ENCODE measurements around the gene POU6F2.

The POU6F2 gene

GRCh38 chr7:39451901-39452300, 474.2 kb downstream of the POU6F2 start:
- Histone ChIP-seq H3K9ac (no peak overlapping the region), H3K4me3 (no peak overlapping the region), H3K9me3 (no peaks in the 10 kb centered on the region), H3K4me1 (no peaks in the 10 kb centered on the region), H3K27me3 (no peaks in the 10 kb centered on the region), H3K4me2 (no peak overlapping the region), H3K36me3 (no peaks in the 10 kb centered on the region), H3K27ac (no peak overlapping the region), H4K20me1 (no peaks in the 10 kb centered on the region)
- no peak for TF ChIP-seq Cebpa-rat (IDR thresholded peaks at IDR 0.05)

DNA sequence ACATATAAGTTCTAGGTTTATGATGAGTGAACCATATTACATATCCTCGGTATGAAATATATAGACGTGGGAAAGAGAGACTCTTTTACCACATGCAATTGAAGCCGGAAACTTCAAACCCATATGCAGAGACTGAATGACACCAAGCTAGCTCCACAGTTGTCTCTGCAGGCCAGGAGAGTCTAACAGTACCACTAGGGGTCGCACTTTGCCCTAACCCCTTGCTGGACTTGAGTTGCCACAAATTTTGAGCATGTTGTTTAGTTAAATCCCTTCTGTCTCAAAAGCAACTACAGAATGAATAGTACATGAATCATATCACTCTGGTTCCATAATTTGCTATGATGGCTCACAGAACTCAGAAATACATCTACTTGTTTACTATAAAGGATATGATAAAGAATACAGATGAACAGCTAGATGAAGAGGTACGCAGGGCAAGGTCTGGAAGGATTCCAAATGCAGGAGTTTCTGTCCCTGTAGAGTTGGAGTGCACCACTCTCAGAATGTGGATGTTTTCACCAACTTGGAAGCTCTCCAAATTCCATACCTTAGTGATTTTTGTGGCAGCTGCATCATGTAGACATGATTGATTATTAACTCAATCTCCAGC, 476.1 kb downstream of the POU6F2 start:
- Histone ChIP-seq H3K9me3 (no peaks in the 10 kb centered on the region), H3K36me3 (no peaks in the 10 kb centered on the region), H3K27me3 (no peaks in the 10 kb centered on the region), H3K4me1 (no peaks in the 10 kb centered on the region), H3K4me2 (no peak overlapping the region), H3K4me3 (no peak overlapping the region), H3K27ac (no peak overlapping the region), H3K9ac (no peak overlapping the region), H4K20me1 (no peaks in the 10 kb centered on the region)
- no peak for TF ChIP-seq Cebpa-rat (IDR thresholded peaks at IDR 0.05)

- H3K4me1 ChIP-seq = peaks cover 16% of the 10 kb centered on the region
- no peak overlapping the region for H3K4me2 ChIP-seq
- no peaks in the 10 kb centered on the region for H4K20me1 ChIP-seq
- no peak for TF ChIP-seq Cebpa-rat (IDR thresholded peaks at IDR 0.05)
- H3K36me3 ChIP-seq = no peaks in the 10 kb centered on the region
- H3K4me3 ChIP-seq = no peak overlapping the region
- no peaks in the 10 kb centered on the region for H3K9me3 ChIP-seq
- no peaks in the 10 kb centered on the region for H3K27me3 ChIP-seq
- H3K9ac ChIP-seq = no peak overlapping the region
- no peak overlapping the region for H3K27ac ChIP-seq
These were observed 480.5 kb downstream of the POU6F2 start for GRCh38 chr7:39458061-39458745.

DNA sequence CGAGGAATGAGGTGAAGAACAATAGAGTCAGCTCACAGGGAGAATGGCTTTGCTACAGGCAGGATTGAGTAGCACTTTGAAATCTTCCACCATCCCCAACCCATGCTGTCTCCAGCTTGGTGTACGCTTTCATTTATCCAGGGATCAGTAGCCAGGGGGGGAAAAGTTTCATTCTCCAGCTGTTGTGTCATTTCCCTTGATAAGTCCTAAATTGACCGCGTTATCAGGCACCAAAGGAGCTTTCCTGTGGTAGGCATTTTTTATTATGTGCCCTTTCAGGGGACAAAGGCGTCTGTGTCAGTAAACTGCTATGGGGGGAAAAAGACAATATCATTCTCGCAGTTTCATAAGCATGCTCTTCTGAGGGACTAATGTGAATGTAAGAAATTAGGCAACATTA, 481.9 kb downstream of the POU6F2 start:
- H3K9me3 ChIP-seq = no peaks in the 10 kb centered on the region
- H3K4me2 ChIP-seq = no peak overlapping the region
- peaks cover 16% of the 10 kb centered on the region for H3K4me1 ChIP-seq
- H3K27ac ChIP-seq = no peak overlapping the region
- TF ChIP-seq Cebpa-rat (IDR thresholded peaks at IDR 0.05) = no peak
- H3K4me3 ChIP-seq = no peak overlapping the region
- H3K27me3 ChIP-seq = no peaks in the 10 kb centered on the region
- no peak overlapping the region for H3K9ac ChIP-seq
- no peaks in the 10 kb centered on the region for H3K36me3 ChIP-seq
- no peaks in the 10 kb centered on the region for H4K20me1 ChIP-seq

GRCh38 chr7:39460486-39460885, 482.8 kb downstream of the POU6F2 start:
- Histone ChIP-seq H3K9ac (no peak overlapping the region), H3K9me3 (no peaks in the 10 kb centered on the region), H4K20me1 (no peaks in the 10 kb centered on the region), H3K27ac (no peak overlapping the region), H3K36me3 (no peaks in the 10 kb centered on the region), H3K27me3 (no peaks in the 10 kb centered on the region), H3K4me1 (peaks cover 16% of the 10 kb centered on the region), H3K4me3 (no peak overlapping the region), H3K4me2 (no peak overlapping the region)
- TF ChIP-seq Cebpa-rat (IDR thresholded peaks at IDR 0.05) = no peak

DNA sequence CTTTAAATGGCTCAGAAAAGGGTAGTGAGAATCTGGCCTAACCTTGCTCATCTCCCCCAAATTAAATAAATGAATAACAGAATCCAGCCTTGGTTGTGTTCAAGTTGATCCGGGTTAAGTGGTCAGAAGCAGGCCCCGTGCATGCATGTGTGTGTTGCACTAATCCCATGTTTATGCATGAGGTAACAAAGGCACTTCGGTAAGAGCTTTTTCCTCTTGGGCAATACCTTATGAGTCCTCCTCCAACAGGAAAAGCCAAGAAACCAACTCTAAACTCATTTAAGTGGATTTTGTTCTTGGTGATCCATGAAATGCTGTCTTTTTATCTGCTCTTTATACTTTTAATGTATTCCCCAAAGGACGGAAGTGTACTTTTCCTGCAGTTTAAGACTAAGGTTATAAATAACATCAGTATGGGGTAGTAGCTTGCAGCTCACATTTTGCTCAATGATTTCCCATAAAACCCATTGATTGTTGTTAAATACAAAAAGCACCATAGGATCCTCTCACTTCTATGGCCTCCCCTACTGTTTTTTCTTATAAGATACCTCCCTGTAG, 483.6 kb downstream of the POU6F2 start:
- Histone ChIP-seq H3K9me3 (no peaks in the 10 kb centered on the region), H3K4me3 (no peak overlapping the region), H3K27me3 (no peaks in the 10 kb centered on the region), H3K4me2 (peak overlapping the region; percentile 73), H3K9ac (no peak overlapping the region), H3K27ac (peak overlapping the region; percentile 10; the same call in 1 of the 2 replicates), H3K4me1 (peaks cover 16% of the 10 kb centered on the region), H4K20me1 (no peaks in the 10 kb centered on the region), H3K36me3 (no peaks in the 10 kb centered on the region)
- TF ChIP-seq Cebpa-rat (IDR thresholded peaks at IDR 0.05) = no peak

DNA sequence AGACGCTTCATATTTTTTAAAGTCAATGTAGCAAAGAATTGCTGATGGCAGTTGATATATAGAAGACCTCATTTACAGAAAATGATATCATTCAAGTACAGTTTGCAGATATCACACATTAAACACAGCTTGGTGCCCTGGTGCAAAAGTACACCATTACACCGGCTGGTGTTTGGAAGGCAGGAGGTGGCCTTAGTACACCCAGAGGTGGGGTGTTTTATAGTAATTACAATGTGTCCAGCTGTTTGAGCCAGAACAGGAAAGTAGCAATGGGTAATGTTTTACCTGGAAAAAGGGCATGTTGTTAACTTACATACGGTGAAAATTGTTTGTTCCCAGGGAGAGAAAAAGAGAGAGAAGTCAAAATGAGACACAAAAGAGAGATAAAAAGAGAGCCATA, 485.5 kb downstream of the POU6F2 start:
- TF ChIP-seq Cebpa-rat (IDR thresholded peaks at IDR 0.05) = no peak
- no peaks in the 10 kb centered on the region for H3K36me3 ChIP-seq
- no peaks in the 10 kb centered on the region for H4K20me1 ChIP-seq
- H3K4me2 ChIP-seq = no peak overlapping the region
- no peaks in the 10 kb centered on the region for H3K9me3 ChIP-seq
- H3K27ac ChIP-seq = no peak overlapping the region
- H3K9ac ChIP-seq = no peak overlapping the region
- H3K4me3 ChIP-seq = no peak overlapping the region
- H3K27me3 ChIP-seq = no peaks in the 10 kb centered on the region
- H3K4me1 ChIP-seq = peaks cover 16% of the 10 kb centered on the region

GRCh38 chr7:39464350-39465054, 486.8 kb downstream of the POU6F2 start:
- Histone ChIP-seq H4K20me1 (no peaks in the 10 kb centered on the region), H3K9me3 (no peaks in the 10 kb centered on the region), H3K27ac (no peak overlapping the region), H3K4me2 (no peak overlapping the region), H3K4me1 (peaks cover 16% of the 10 kb centered on the region), H3K4me3 (no peak overlapping the region), H3K9ac (no peak overlapping the region), H3K27me3 (no peaks in the 10 kb centered on the region), H3K36me3 (no peaks in the 10 kb centered on the region)
- TF ChIP-seq Cebpa-rat (IDR thresholded peaks at IDR 0.05) = no peak

DNA sequence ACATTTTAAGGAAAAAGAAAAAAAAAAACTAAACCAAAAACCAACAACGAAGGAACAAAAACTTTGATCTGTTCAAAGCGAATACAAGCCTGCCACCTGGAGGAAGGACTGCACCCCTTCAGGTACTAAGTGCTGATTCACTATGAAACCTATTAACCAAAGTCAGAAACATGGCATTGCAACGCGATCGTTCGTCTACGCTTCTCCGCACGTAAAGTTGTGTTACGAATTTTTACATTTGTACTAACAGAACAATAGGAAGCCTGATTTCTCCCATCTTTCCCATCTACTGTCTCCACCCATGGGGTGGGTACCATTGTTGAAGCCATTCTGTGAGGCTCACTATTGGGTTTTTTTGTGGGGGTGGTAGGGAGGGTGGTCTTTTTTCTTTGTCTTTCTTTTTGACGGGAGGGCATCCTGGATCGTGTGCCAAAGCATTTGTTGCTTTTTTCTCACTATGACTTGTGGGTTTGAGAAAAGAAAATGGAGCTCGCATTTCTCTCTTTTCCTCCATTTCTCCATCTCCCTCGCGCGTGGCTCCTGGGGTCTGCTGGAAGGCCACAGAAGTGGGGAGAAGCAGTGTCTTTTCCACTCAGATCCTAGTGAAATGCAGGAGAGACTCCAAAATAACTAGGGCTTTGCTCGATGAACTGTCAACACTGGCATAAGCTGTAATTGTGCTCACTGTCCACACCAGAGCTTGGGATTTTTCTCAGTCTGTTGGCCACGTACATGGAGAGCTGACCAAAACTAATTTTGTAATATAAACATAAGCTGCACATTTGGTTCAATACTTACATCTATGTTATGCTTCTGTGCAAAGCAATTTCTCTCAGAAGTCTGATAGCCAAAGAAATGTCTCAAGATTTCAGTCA, 487.6 kb downstream of the POU6F2 start:
- H3K4me3 ChIP-seq = no peak overlapping the region
- H3K4me1 ChIP-seq = peaks cover 16% of the 10 kb centered on the region
- H3K36me3 ChIP-seq = no peaks in the 10 kb centered on the region
- no peaks in the 10 kb centered on the region for H4K20me1 ChIP-seq
- H3K27ac ChIP-seq = no peak overlapping the region
- TF ChIP-seq Cebpa-rat (IDR thresholded peaks at IDR 0.05) = no peak
- no peak overlapping the region for H3K4me2 ChIP-seq
- H3K9ac ChIP-seq = no peak overlapping the region
- H3K27me3 ChIP-seq = no peaks in the 10 kb centered on the region
- no peaks in the 10 kb centered on the region for H3K9me3 ChIP-seq
